ENCODE results near the gene TMEM158.

TMEM158 gene

DNA sequence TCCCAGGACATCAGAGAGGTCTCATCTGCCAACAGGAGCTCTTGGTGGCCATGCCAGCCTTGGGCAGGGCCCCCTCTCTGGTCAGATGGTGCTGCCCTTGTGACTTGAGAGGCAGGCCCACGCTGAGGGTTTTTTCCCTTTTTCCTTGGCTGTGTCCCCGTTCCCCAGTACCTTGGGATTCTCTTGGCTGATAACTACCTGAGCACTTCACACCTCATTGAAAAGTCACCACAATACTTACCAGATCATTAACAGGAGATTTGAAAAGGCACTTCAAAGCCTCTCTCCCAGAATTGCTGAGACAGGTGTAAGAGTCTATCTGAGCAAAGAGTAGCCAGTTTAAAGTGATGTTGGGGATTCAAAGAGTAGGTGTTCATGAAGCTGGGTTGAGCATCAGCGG is 15.1 kb upstream of the TMEM158 start:
- Histone ChIP-seq H2BK5ac (ENCODE audit: low read depth, low read length, poor library complexity, severe bottlenecking) (no peak overlapping the region), H2BK15ac (ENCODE audit: low read depth, poor library complexity, severe bottlenecking) (no peak overlapping the region), H3K4me2 (ENCODE audit: low read length, poor library complexity, severe bottlenecking) (no peak overlapping the region), H2BK120ac (ENCODE audit: low read depth, low read length) (no peak overlapping the region), H3K4ac (ENCODE audit: low read depth in 1 of 2, low read length in 2 of 2) (no peak overlapping the region), H3K79me1 (replicated peaks; ENCODE audit: low read length, poor library complexity, severe bottlenecking) (no peaks in the 10 kb centered on the region), H3K18ac (ENCODE audit: low read depth in 1 of 2, low read length in 2 of 2) (no peak overlapping the region), H3K4me3 (ENCODE audit: insufficient read depth in 1 of 2, low read depth in 1 of 2, low read length in 2 of 2) (no peak overlapping the region), H3K36me3 (ENCODE audit: control insufficient read depth in 1 of 2, insufficient read depth in 2 of 2, low read depth in 1 of 2, low read length in 2 of 2) (no peaks in the 10 kb centered on the region), H3K14ac (ENCODE audit: low read length in 2 of 2) (no peak overlapping the region), H3K27ac (ENCODE audit: low read length, poor library complexity, severe bottlenecking) (no peak overlapping the region), H2AFZ (ENCODE audit: low read depth, low read length) (no peak overlapping the region), H3K9ac (ENCODE audit: low read length) (no peak overlapping the region), H3K27me3 (ENCODE audit: control insufficient read depth in 1 of 2, insufficient read depth in 1 of 2, low read length in 2 of 2) (peaks cover 12 to 15% of the 10 kb centered on the region in 2 experiments), H2AK5ac (ENCODE audit: low read length, severe bottlenecking) (no peak overlapping the region), H2BK12ac (ENCODE audit: low read length in 2 of 2) (no peak overlapping the region), H3K23ac (ENCODE audit: low read length in 2 of 2) (no peak overlapping the region), H3K9me3 (ENCODE audit: control insufficient read depth, low read length) (no peaks in the 10 kb centered on the region), H4K91ac (ENCODE audit: low read length) (no peak overlapping the region), H3K4me1 (ENCODE audit: control insufficient read depth, insufficient read depth, low read depth, low read length) (no peaks in the 10 kb centered on the region), H4K8ac (ENCODE audit: low read length) (no peak overlapping the region)
- no peak for DNase-seq
- 43% methylated on average over 3 of the region's 3 CpGs for WGBS

DNA sequence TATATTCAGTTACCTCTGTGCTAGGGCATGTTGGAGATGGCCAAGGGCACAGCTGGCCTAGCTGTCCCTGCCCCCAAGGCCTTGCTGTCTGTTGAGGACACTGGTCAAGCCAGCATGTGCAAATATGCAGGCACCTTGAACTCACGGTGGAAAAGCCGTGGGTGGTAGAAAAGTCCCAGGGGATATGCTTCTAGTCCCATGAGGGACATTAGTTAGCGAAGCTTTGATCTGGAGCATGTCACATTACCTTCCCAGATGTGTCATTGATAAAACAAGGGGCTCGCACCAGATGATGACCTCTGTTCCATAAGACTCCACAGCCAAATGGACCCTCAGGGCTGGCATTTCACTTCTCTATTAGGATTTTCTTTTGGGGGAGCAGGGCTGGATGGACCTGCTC is 14.2 kb upstream of the TMEM158 start:
- Histone ChIP-seq H3K4me1 (ENCODE audit: control insufficient read depth, insufficient read depth, low read depth, low read length) (no peaks in the 10 kb centered on the region), H3K14ac (ENCODE audit: low read length in 2 of 2) (no peak overlapping the region), H3K79me1 (replicated peaks; ENCODE audit: low read length, poor library complexity, severe bottlenecking) (no peaks in the 10 kb centered on the region), H3K36me3 (ENCODE audit: control insufficient read depth in 1 of 2, insufficient read depth in 2 of 2, low read depth in 1 of 2, low read length in 2 of 2) (no peaks in the 10 kb centered on the region), H3K18ac (ENCODE audit: low read depth in 1 of 2, low read length in 2 of 2) (no peak overlapping the region), H3K27ac (ENCODE audit: low read length, poor library complexity, severe bottlenecking) (no peak overlapping the region), H2AFZ (ENCODE audit: low read depth, low read length) (no peak overlapping the region), H4K91ac (ENCODE audit: low read length) (no peak overlapping the region), H3K4ac (ENCODE audit: low read depth in 1 of 2, low read length in 2 of 2) (no peak overlapping the region), H3K23ac (ENCODE audit: low read length in 2 of 2) (no peak overlapping the region), H3K9ac (ENCODE audit: low read length) (no peak overlapping the region), H4K8ac (ENCODE audit: low read length) (no peak overlapping the region), H3K4me3 (ENCODE audit: insufficient read depth in 1 of 2, low read depth in 1 of 2, low read length in 2 of 2) (no peak overlapping the region), H2BK12ac (ENCODE audit: low read length in 2 of 2) (no peak overlapping the region), H2BK120ac (ENCODE audit: low read depth, low read length) (no peak overlapping the region), H2BK5ac (ENCODE audit: low read depth, low read length, poor library complexity, severe bottlenecking) (no peak overlapping the region), H2AK5ac (ENCODE audit: low read length, severe bottlenecking) (no peak overlapping the region), H2BK15ac (ENCODE audit: low read depth, poor library complexity, severe bottlenecking) (no peak overlapping the region), H3K9me3 (ENCODE audit: control insufficient read depth, low read length) (no peaks in the 10 kb centered on the region), H3K4me2 (ENCODE audit: low read length, poor library complexity, severe bottlenecking) (no peak overlapping the region), H3K27me3 (ENCODE audit: control insufficient read depth in 1 of 2, insufficient read depth in 1 of 2, low read length in 2 of 2) (peaks cover 12 to 15% of the 10 kb centered on the region in 2 experiments)
- 85% methylated on average over 4 of the region's 4 CpGs for WGBS
- no peak for DNase-seq

DNA sequence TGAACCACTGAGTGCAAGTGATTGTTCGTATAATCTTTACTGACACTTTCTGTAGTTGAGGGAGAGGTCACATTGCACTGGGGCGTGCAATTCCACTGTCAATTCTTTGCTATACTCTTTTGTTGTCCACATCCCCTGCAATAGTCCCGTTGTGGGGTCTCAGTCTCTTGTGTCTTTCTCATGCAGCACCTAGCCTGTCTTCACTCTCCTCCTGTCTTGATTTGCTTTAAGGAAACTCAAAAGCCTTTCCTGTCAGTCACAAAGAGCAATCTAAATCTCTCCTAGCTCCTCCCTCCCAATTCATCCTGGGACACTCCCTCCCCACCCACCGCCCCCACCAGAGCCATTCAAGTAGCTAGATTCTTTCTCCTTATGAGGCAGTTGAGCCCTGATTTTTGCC is 13.2 kb upstream of the TMEM158 start:
- no peak overlapping the region for H4K91ac ChIP-seq (ENCODE audit: low read length)
- no peak overlapping the region for H3K4ac ChIP-seq (ENCODE audit: low read depth in 1 of 2, low read length in 2 of 2)
- no peak overlapping the region for H2BK120ac ChIP-seq (ENCODE audit: low read depth, low read length)
- H4K8ac ChIP-seq (ENCODE audit: low read length) = no peak overlapping the region
- no peak overlapping the region for H2BK5ac ChIP-seq (ENCODE audit: low read depth, low read length, poor library complexity, severe bottlenecking)
- H3K9me3 ChIP-seq (ENCODE audit: control insufficient read depth, low read length) = no peaks in the 10 kb centered on the region
- H3K27me3 ChIP-seq (ENCODE audit: control insufficient read depth in 1 of 2, insufficient read depth in 1 of 2, low read length in 2 of 2) = peaks cover 12 to 14% of the 10 kb centered on the region in 2 experiments
- H3K4me1 ChIP-seq (ENCODE audit: control insufficient read depth, insufficient read depth, low read depth, low read length) = no peaks in the 10 kb centered on the region
- H2BK15ac ChIP-seq (ENCODE audit: low read depth, poor library complexity, severe bottlenecking) = no peak overlapping the region
- no peak overlapping the region for H3K18ac ChIP-seq (ENCODE audit: low read depth in 1 of 2, low read length in 2 of 2)
- no peak overlapping the region for H3K9ac ChIP-seq (ENCODE audit: low read length)
- DNase-seq = no peak
- H3K4me3 ChIP-seq (ENCODE audit: insufficient read depth in 1 of 2, low read depth in 1 of 2, low read length in 2 of 2) = no peak overlapping the region
- 86% methylated on average over 4 of the region's 4 CpGs for WGBS
- no peaks in the 10 kb centered on the region for H3K36me3 ChIP-seq (ENCODE audit: control insufficient read depth in 1 of 2, insufficient read depth in 2 of 2, low read depth in 1 of 2, low read length in 2 of 2)
- no peak overlapping the region for H3K4me2 ChIP-seq (ENCODE audit: low read length, poor library complexity, severe bottlenecking)
- no peaks in the 10 kb centered on the region for H3K79me1 ChIP-seq (replicated peaks; ENCODE audit: low read length, poor library complexity, severe bottlenecking)
- H3K23ac ChIP-seq (ENCODE audit: low read length in 2 of 2) = no peak overlapping the region
- no peak overlapping the region for H2AFZ ChIP-seq (ENCODE audit: low read depth, low read length)
- H2AK5ac ChIP-seq (ENCODE audit: low read length, severe bottlenecking) = no peak overlapping the region
- H3K14ac ChIP-seq (ENCODE audit: low read length in 2 of 2) = no peak overlapping the region
- H2BK12ac ChIP-seq (ENCODE audit: low read length in 2 of 2) = no peak overlapping the region
- no peak overlapping the region for H3K27ac ChIP-seq (ENCODE audit: low read length, poor library complexity, severe bottlenecking)

DNA sequence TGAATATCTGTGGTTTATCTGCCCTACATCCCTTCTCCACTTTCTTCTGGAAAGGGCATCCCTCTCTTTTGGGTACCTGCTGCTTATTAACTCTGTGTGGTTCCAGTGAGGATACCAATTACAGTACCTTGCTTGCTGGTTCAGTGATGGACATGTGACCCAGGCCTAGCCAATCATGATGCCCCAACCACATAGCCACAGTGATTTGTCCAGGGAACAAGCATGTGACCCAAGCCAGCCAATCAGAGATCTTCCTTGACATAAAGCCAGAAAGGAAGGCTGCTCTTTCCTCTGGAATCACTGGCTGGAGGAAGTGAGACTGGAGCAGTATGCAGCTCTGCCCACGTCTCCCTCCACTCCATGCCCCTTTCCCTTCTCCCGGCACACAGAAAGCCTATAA is 10.9 kb upstream of the TMEM158 start:
- Histone ChIP-seq H2AFZ (ENCODE audit: low read depth, low read length) (no peak overlapping the region), H3K4ac (ENCODE audit: low read depth in 1 of 2, low read length in 2 of 2) (no peak overlapping the region), H3K4me2 (ENCODE audit: low read length, poor library complexity, severe bottlenecking) (no peak overlapping the region), H3K9me3 (ENCODE audit: control insufficient read depth, low read length) (no peaks in the 10 kb centered on the region), H2BK15ac (ENCODE audit: low read depth, poor library complexity, severe bottlenecking) (no peak overlapping the region), H4K8ac (ENCODE audit: low read length) (no peak overlapping the region), H3K27me3 (ENCODE audit: control insufficient read depth in 1 of 2, insufficient read depth in 1 of 2, low read length in 2 of 2) (peaks cover 22 to 23% of the 10 kb centered on the region in 2 experiments), H2BK120ac (ENCODE audit: low read depth, low read length) (no peak overlapping the region), H3K27ac (ENCODE audit: low read length, poor library complexity, severe bottlenecking) (no peak overlapping the region), H3K23ac (ENCODE audit: low read length in 2 of 2) (no peak overlapping the region), H3K4me1 (ENCODE audit: control insufficient read depth, insufficient read depth, low read depth, low read length) (no peaks in the 10 kb centered on the region), H3K18ac (ENCODE audit: low read depth in 1 of 2, low read length in 2 of 2) (no peak overlapping the region), H2AK5ac (ENCODE audit: low read length, severe bottlenecking) (no peak overlapping the region), H4K91ac (ENCODE audit: low read length) (no peak overlapping the region), H3K79me1 (replicated peaks; ENCODE audit: low read length, poor library complexity, severe bottlenecking) (no peaks in the 10 kb centered on the region), H2BK12ac (ENCODE audit: low read length in 2 of 2) (no peak overlapping the region), H3K14ac (ENCODE audit: low read length in 2 of 2) (no peak overlapping the region), H3K36me3 (ENCODE audit: control insufficient read depth in 1 of 2, insufficient read depth in 2 of 2, low read depth in 1 of 2, low read length in 2 of 2) (no peaks in the 10 kb centered on the region), H3K4me3 (ENCODE audit: insufficient read depth in 1 of 2, low read depth in 1 of 2, low read length in 2 of 2) (no peak overlapping the region), H2BK5ac (ENCODE audit: low read depth, low read length, poor library complexity, severe bottlenecking) (no peak overlapping the region), H3K9ac (ENCODE audit: low read length) (no peak overlapping the region)
- DNase-seq = no peak
- whole genome bisulfite sequencing = no CpG with 5 or more reads among the region's 2 CpGs
